ENCODE data around the gene CRISP2. TPM values are rescaled to one million over a fixed set of nuclear protein-coding genes. Genes with fewer than 3 reads are reported as not detected.

The CRISP2 gene
- total RNA-seq, 4 donors from 2014 or later, result not detected

DNA sequence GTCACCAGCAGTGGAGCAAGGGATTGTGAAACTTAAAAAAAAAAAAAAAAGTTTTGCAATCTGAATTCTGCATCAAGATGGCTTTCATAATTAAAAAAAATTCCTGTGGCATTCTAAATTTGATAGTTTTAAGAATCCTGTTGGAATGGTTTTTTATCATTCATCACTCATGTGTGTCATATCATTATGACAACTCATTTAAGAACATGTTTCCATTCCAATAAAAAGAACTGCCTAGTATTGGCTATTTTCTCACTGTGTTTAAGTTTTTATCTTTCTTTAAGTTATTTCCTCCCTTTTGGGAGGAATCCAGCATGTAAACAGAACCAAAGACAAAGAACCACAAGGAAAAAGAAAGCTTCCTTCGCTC is 50.5 kb downstream of the CRISP2 start:
- Histone ChIP-seq H3K36me3 (no peaks in the 10 kb centered on the region), H3K4me1 (no peaks in the 10 kb centered on the region), H3K27ac (no peak overlapping the region), H3K9me3 (no peaks in the 10 kb centered on the region), H3K4me3 (no peak overlapping the region), H3K27me3 (no peaks in the 10 kb centered on the region)
- DNase-seq (ENCODE audit: low spot score in 2 of 2), result no peak
- 53 to 62% methylated on average over 1 of the region's 1 CpG for WGBS, 2 donors
- TF ChIP-seq, protein P1, sequence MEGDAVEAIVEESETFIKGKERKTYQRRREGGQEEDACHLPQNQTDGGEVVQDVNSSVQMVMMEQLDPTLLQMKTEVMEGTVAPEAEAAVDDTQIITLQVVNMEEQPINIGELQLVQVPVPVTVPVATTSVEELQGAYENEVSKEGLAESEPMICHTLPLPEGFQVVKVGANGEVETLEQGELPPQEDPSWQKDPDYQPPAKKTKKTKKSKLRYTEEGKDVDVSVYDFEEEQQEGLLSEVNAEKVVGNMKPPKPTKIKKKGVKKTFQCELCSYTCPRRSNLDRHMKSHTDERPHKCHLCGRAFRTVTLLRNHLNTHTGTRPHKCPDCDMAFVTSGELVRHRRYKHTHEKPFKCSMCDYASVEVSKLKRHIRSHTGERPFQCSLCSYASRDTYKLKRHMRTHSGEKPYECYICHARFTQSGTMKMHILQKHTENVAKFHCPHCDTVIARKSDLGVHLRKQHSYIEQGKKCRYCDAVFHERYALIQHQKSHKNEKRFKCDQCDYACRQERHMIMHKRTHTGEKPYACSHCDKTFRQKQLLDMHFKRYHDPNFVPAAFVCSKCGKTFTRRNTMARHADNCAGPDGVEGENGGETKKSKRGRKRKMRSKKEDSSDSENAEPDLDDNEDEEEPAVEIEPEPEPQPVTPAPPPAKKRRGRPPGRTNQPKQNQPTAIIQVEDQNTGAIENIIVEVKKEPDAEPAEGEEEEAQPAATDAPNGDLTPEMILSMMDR (IDR thresholded peaks at IDR 0.05), result no peak
- TF ChIP-seq EP300 (IDR thresholded peaks at IDR 0.05) (no peak), POLR2A (IDR thresholded peaks at IDR 0.05) (no peak)

DNA sequence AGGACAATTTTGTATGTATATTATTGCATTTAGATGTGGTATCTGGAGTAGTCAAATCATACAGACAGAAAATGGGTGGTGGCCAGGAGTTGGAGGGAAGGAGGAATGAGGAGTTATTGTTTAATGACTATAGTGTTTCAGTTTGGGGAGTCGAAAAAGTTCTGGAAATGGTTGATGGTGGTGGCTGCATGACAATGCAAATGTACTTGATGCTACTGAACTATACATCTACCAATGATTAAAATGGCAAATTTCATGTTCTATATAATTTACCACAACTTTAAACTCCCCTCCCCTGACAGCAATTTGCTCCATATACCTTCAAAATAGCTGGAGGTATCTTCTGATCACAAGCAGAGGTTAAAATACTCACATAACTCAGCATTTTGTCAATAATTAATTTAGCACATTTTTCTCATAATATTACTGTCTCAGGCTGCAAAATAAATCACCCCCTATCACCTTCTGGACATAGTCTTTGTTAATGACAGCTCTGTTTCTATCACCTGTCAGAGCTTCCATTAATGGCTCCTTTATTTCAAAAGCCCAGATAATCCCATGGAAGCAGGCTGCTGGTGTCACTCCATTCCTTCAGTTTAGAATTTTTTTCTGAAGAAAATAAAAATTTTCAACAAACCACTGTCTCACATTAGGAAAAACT is 51.0 kb downstream of the CRISP2 start:
- Histone ChIP-seq H3K27me3 (no peaks in the 10 kb centered on the region), H3K4me1 (no peaks in the 10 kb centered on the region), H3K4me3 (no peak overlapping the region), H3K9me3 (no peaks in the 10 kb centered on the region), H3K27ac (no peak overlapping the region), H3K36me3 (no peaks in the 10 kb centered on the region)
- WGBS, 2 donors, result 83 to 96% methylated on average over 1 of the region's 1 CpG
- DNase-seq (ENCODE audit: low spot score in 2 of 2), result no peak
- no peak for TF ChIP-seq POLR2A (IDR thresholded peaks at IDR 0.05)
- no peak for TF ChIP-seq EP300 (IDR thresholded peaks at IDR 0.05)
- TF ChIP-seq, protein P1 (IDR thresholded peaks at IDR 0.05), result no peak

DNA sequence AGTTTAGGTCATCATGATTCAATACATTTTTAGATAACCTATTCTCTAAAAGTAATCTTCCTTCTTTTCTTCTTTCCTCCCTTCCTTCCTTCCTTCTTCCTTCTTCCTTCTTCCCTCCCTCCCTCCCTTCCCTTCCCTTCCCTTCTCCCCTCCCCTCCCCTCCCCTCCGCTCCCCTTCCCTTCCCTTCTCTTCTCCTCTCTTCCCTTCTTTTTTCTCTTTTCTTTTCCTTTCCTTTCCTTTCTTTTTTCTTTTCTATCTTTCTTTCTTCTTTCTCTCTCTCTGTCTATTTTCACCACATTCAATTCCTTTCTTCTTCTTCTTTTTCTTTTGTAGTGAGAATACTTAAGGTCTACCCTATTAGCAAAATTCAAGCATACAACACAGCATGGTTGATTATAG is 59.4 kb downstream of the CRISP2 start:
- H3K4me1 ChIP-seq, result no peaks in the 10 kb centered on the region
- no peak for TF ChIP-seq POLR2A (IDR thresholded peaks at IDR 0.05)
- no peak for DNase-seq (ENCODE audit: low spot score in 2 of 2)
- WGBS, 2 donors, result 83 to 100% methylated on average over 1 of the region's 1 CpG
- H3K4me3 ChIP-seq, result no peak overlapping the region
- H3K36me3 ChIP-seq, result no peaks in the 10 kb centered on the region
- H3K27me3 ChIP-seq, result no peaks in the 10 kb centered on the region
- H3K27ac ChIP-seq, result no peak overlapping the region
- H3K9me3 ChIP-seq, result no peaks in the 10 kb centered on the region

DNA sequence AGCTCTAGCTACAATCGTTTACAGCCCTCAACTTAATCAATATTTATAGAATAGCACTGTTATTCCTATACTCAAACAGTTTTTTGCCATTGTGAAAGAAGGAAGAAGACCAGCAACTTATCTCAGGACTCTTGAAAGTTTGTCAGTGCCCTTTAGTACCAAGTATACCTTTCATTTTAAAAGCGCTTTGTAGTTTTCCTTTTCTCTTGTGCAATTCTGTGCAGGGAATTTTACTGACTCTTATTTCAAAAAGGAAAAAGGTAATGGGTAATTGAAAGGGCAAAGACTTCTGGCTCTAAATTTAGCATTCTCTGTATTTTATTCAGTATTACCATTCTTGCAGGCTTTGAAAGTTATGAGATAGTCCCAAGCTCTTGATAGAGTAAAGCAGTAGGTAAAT is 59.9 kb downstream of the CRISP2 start:
- no peaks in the 10 kb centered on the region for H3K4me1 ChIP-seq
- WGBS, 2 donors, result 83 to 89% methylated on average over 2 of the region's 2 CpGs
- no peaks in the 10 kb centered on the region for H3K36me3 ChIP-seq
- H3K27me3 ChIP-seq, result no peaks in the 10 kb centered on the region
- no peak for TF ChIP-seq EP300 (IDR thresholded peaks at IDR 0.05)
- TF ChIP-seq POLR2A (IDR thresholded peaks at IDR 0.05), result no peak
- TF ChIP-seq, protein P1 (IDR thresholded peaks at IDR 0.05), result no peak
- H3K4me3 ChIP-seq, result no peak overlapping the region
- H3K9me3 ChIP-seq, result no peaks in the 10 kb centered on the region
- H3K27ac ChIP-seq, result no peak overlapping the region
- DNase-seq (ENCODE audit: low spot score in 2 of 2), result no peak

DNA sequence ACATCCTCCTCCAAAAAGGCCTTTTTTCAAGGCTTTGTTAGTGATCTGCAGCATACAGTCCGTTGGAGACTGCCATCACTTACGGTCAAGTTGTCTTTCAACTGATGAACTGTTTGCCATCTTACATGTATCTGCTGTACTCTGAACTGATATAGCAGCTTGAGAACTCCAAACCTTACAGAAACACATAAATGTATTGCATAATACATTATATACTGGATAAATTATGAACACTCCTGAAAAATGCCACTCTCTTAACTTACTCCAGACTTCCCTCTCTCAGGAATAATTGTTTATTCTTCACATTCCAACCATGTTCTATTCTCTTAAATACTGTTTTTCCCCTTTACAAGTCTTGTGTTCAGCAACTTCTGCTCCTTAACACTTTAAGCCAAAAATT is 62.1 kb downstream of the CRISP2 start:
- WGBS, 2 donors, result 72 to 82% methylated on average over 2 of the region's 2 CpGs
- Histone ChIP-seq H3K36me3 (no peaks in the 10 kb centered on the region), H3K4me3 (no peak overlapping the region), H3K27me3 (no peaks in the 10 kb centered on the region), H3K27ac (no peak overlapping the region), H3K9me3 (no peaks in the 10 kb centered on the region), H3K4me1 (no peaks in the 10 kb centered on the region)
- no peak for DNase-seq (ENCODE audit: low spot score in 2 of 2)
- TF ChIP-seq, protein P1 (IDR thresholded peaks at IDR 0.05), result no peak
- TF ChIP-seq EP300 (IDR thresholded peaks at IDR 0.05), result no peak
- TF ChIP-seq POLR2A (IDR thresholded peaks at IDR 0.05), result no peak

DNA sequence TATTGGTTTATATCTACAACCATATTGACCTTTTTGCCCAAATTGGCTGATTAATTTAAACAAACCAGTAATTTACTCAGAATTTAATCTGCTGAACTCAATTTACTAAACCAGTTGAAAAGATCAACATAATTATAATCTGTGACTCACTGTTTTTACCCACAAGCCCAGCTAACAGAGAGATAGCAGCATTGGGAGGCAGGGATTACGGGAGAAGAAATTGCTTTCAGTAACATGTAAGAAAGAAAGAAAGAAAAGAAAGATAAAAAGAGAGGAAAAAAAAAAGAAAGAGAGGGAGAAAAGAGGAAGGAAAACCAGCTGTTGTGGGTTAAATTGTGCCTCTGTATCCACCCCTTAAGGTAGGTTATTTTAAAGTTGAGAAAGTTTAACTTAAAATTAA is 63.4 kb downstream of the CRISP2 start:
- Histone ChIP-seq H3K4me1 (no peaks in the 10 kb centered on the region), H3K27me3 (no peaks in the 10 kb centered on the region), H3K27ac (no peak overlapping the region), H3K36me3 (no peaks in the 10 kb centered on the region), H3K9me3 (no peaks in the 10 kb centered on the region), H3K4me3 (no peak overlapping the region)
- no peak for DNase-seq (ENCODE audit: low spot score in 2 of 2)
- WGBS, 2 donors, result 57 to 59% methylated on average over 1 of the region's 1 CpG
- TF ChIP-seq, protein P1 (IDR thresholded peaks at IDR 0.05), result no peak
- TF ChIP-seq EP300 (IDR thresholded peaks at IDR 0.05) (no peak), POLR2A (IDR thresholded peaks at IDR 0.05) (no peak)
